ENCODE measurements around the gene SMARCC2.
"Not testable (repeated sequence)": the region's sequence is repeated elsewhere in the genome, so short reads cannot be mapped to it uniquely, and the experiment has no call there.

Gene SMARCC2

DNA sequence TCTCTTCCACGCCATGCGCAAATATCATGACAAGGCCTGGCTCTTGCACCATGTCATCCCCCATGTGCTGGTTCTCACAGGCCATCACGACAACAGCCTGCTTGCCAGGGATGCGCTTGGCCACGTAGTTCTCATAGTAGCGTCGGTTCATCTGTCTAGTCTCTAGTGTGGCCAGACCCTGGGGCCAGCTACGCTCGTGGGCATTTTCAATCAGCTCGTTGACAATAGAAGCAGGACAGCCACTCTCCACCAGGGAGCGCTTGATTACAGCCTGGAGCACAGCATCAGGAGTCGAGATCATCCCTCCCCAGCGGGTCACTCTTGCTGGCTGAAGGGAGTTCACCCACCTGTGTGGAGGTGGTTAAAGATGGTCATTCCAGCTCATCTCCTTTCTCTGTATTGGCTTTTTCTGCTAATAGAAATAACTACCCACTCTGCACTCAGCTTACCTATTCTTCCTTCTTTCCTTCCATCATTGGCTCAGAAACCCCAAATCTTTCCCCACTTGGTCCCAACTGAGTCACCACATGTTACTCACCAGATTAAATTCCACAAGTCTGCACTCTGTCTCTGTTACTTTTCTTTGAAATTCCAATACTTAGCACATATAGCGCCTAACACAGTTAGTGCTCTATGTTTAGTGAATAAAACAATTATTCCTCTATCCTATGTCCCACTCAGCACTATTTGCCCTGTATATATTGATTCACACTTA is 17.3 kb upstream of the SMARCC2 start:
- DNase-seq: peak; percentile 27

DNA sequence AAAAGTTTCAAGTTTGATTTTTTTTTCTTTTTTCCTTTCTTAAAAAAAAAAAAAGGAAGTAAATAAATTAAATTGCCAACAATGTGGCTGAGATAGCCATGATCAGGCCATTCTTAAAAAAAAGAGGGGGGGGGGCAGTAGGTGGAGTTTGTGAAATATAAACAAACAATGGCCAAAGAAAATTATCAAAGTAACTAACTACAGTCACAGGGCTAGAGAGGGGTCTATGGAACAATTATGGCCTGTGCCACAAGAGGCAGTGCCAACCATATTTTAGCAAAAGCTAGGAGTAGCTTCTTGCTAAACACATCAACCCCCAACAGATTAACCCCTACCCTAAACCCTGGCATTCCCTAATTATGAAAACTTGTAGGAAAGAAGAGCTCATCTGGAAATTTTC is 16.2 kb upstream of the SMARCC2 start:
- no peak for DNase-seq

DNA sequence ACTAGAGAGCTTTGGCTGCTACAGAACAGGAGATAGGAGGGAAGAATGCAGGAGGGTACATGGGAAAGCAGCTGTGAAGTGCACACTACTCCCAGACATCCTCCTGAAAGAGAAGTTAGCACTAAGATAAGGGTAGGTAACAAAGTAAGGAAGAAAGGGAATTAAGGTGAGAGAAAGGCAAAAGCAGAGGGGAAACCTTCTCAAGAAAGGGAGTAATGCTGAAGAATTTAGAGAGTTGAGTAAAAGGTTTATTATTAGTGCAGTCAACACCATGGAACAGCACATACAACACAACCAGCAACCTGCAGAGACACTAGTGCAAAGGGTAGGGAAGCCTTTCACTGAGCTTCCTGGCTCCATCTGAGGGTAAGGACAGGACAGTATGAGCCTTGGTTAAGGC is 15.0 kb upstream of the SMARCC2 start:
- DNase-seq: no peak

GRCh38 chr12:56202838-56203237 is 13.6 kb upstream of the SMARCC2 start:
- no peak for DNase-seq

- DNase-seq: no peak
These were observed 13.1 kb upstream of the SMARCC2 start for GRCh38 chr12:56202366-56202765.

DNA sequence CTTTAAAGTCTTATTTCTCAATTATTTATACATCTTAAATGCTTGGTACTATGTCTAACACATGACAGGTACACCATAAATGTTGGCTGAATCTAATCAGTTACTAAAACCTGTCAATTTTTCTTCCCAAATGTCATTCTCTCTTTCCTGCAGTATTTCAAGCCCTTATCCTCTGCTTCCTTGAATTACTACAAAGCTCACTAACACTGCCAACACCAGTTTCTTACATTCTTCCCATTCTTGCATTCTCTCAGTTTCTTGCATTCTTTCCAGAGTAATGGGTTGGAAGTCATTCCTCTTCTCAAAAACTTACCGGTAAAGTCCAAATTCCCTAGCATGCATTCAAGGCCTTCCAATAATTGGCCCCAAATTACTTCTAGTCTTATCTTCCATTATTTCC is 9.6 kb upstream of the SMARCC2 start:
- DNase-seq: no peak

DNA sequence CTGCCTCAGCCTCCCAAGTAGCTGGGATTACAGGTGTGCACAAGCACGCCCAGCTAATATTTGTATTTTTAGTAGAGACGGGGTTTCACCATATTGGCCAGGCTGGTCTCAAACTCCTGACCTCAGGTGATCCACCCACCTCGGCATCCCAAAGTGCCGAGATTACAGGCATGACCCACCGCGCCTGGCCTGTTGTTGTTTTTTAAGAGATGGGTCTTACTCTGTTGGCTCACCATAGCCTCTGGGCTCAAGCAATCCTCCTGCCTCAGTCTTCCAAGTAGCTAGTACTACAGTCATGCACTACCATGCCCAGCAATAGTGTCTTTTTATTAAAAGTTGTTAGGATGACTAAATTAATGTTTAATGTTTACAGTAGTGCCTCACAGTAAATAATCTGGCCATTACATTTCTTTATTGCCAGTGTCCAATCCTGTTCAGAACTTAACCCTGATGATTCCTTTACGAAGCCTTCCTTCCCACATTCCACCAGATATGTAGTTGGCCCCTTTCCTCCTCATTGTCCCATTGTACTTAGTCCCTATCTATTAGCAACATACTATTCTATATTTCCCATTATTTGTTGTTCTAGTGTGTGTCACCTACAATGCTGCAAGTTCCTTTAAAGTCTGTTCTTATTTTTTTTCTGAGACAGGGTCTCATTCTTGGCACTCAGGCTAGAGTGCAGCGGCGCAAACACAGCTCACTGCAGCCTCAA is 8.8 kb upstream of the SMARCC2 start:
- DNase-seq: no peak

DNA sequence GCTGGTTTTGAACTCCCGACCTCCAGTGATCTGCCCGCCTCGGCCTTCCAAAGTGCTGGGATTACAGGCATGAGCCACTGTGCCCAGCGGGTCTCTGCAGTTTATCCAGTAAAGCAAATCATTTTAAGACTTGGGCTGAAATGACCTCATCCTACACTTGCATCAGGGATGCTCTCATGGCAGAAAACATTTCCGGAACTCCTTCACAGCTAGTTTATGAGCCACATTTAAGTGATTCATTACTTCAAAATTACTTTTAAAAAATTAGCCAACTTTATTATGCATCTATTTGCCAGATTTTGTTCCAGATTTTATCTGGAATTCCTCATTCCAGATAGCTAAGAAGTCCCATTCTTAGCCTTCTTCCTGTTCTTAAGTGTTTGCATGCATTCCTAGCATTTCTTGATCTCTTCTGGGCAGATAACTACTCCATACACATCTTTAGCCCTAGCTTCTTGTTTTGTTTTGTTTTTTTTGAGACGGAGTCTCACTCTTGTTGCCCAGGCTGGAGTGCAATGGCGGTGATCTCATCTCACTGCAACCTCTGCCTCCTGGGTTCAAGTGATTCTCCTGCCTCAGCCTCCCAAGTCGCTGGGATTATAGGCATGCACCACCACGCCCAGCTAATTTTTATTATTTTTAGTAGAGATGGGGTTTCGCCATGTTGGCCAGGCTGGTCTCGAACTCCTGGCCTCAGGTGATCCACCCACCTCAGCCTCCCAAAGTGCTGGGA is 7.7 kb upstream of the SMARCC2 start:
- not testable (repeated sequence) for DNase-seq

DNA sequence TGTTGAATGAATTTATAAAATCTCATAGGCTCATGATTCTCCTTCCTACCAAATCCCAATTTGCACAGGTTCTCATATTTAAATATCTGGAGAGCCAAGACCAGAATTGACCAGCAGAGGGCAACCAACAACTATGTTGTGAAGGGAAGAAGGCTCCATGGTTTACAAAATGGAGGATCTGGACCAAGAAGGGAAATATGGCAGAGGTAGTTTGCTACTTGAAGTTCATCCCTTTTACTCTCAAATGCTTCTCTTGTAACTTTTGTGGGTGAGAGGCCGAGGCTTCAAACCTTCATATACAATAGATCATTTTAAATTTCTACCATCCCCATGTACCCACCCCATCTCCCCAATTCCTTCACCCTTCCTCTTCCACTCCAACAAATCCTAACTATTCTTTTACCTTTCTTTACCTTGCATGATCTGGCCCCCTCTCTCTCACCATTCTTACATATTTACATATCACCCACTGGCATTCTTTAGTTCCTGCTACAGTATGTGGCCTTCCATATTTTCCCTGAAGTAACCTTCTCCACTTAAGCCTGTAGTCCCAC is 3.8 kb upstream of the SMARCC2 start:
- peak; percentile 71 for DNase-seq

- no peak for DNase-seq
These were observed 3.3 kb upstream of the SMARCC2 start for GRCh38 chr12:56192582-56192981.

- no peak for DNase-seq
These were observed 1.4 kb upstream of the SMARCC2 start for GRCh38 chr12:56190695-56191155.

DNA sequence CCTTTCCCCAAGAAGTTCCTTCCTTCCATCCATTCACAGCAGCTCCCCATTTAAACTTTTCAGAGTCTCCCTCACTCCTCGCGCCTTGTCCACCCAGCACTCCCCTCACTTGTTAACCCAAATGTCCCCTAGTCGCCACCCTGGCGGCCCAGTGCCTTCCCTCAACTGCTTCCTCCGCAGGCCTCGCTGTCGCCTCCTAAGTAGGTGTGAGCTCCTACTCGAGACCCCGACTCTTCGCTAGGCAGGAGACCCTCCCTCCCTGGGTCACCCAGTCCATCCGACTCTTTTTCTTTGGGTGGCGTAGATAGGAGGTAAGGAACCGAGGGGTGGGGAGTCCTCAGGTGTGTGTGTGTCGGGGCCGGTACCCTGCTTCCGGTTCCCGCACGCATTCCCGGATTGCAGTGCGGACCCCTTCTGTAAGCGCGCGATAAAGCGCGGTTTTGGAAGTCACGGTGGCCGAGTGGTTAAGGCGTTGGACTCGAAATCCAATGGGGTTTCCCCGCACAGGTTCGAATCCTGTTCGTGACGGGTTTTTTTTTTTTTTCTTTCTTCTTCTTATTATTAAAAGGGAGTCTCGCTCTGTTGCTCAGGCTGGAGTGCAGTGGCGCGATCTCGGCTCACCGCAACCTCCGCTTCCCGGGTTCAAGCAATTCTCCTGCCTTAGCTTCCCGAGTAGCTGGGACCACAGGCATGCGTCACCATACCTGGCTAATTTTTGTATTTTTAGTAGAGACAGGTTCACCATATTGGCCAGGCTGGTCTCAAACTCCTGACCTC is 823 bp upstream of the SMARCC2 start:
- peak; percentile 70 for DNase-seq

DNA sequence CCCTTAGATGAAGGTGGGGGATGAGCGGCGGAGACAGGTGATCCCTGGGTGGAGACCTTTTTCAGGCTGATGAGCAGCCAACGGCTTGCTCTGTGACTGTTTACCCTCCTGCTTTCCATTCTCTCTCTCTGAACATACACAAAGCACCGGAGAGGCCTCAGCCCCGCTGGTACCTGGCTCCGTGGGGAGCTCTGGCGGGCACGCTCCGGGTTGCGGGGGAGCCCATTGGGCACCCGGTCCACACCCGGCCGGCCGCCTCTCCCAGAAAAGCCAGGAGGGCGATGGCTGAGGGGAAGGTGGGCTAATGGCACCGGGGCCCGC is 545 bp downstream of the SMARCC2 start:
- DNase-seq: no peak

- no peak for DNase-seq
These were observed 1.0 kb downstream of the SMARCC2 start for GRCh38 chr12:56188131-56188777.

GRCh38 chr12:56186957-56187356 is 2.3 kb downstream of the SMARCC2 start:
- DNase-seq: no peak

DNA sequence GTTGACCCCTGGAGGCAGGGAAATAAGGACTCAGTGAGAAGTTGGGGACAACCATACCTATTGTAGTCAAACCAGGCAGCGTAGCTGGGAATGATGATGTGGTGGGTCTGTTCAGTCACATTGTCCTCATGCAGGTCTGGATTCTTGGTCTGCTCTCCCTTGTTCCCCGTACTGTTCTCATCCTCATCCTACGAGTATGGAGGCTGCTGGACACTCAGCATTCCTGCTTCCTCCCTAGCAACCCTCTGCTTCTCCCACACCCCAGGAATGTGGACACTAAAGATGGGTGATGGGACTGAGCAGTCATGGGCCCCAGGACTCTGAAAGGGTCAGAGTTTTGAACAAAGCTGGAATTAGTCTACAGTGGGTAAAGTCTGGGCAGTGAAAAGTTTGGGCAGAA is 10.9 kb downstream of the SMARCC2 start:
- no peak for DNase-seq

DNA sequence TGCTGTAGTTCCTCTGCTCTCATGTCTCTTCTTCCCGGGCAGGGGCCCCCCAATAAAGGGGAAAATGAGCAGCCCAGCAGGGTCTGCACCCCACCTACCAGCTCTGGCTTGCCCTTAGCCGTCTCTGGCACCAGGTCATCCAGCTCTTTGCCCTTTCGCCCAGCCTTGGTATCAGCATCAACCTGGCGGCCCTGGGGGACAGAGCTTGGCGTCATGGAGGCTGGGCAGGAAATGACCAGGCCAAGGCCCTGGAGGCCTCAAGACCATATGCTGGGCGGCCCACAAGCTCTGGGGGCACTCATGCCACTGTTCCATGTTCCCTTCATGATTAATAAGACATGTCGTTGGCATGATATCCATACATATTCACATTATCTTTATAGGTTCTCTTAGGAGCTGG is 16.4 kb downstream of the SMARCC2 start:
- no peak for DNase-seq

- DNase-seq: no peak
These were observed 20.0 kb downstream of the SMARCC2 start for GRCh38 chr12:56169229-56169759.

DNA sequence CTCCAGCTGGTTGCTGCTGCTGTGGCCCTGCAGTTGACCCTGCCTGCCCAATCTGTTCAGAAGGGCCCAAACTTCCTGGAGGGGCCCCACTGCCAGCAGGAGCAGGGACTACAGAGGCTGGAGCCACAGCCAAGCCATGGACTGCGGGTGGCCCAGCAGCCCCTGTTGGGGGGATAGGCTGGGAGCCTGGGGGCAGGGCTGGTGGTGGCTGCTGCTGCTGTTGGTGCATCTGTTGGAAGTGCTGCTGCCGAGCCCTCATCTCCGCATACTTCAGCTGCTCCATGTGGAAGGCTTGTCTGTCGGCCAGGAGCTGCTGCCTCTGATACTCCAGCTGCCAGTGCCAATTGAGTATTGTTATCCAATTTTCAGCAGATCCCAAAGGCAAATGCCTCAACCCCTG is 23.9 kb downstream of the SMARCC2 start:
- no peak for DNase-seq

- DNase-seq: no peak
These were observed 24.9 kb downstream of the SMARCC2 start for GRCh38 chr12:56164345-56164729.

DNA sequence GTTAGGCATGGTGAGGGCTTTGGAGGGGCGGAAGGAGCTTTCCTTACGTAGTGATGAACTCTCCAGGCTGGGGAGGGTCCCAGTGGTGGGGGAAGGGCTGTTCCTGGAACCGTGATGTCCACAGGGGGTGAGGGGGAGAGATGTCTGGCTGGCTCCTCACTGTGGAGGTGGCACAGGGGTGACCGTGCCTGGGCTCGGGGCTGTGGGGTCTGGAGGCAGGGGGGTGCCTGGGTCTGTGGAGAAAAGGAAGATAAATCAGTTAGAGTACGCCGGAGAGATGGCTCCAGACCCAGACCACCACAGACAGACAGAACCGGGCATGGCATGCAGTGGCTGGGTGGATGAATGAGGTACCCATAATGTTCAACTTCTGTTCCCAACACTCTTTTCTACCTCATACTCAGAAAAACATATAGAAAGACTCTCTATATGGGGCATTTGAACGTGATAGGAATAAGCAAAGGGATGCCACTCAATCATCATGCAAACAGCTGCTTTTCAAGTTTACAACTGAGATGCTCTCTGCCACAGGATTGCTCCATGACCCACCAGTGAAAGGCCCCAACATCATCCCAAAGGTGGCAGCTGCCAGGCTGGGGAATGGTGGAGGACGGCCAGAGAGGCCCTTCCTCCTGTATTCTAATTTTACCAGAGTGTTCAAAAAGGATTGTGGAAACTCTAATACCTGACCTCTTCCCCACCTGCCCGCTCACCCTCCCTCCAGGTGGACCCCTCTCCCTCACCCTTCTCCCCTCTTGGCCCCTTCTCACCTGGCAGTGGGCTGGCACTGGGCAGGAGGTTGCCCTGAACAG is 25.5 kb downstream of the SMARCC2 start:
- no peak for DNase-seq

Data from activated CD8-positive, alpha-beta memory T cell treated with anti-CD3 and anti-CD28 coated beads, Interleukin-2, amount 50 U/mL, for 4 hours (primary cell).